ENCODE measurements around the gene SERINC3.

GRCh38 chr20:44509762-44510161, 12.1 kb downstream of the SERINC3 start:
- TF ChIP-seq CTCF (IDR thresholded peaks at IDR 0.05) (no peak), POLR2A (IDR thresholded peaks at IDR 0.05) (no peak)

Data from testis (tissue), 2 donors.